H9 (cell line): ENCODE measurements around the gene MRPS31. TPM values are rescaled to one million over a fixed set of nuclear protein-coding genes. Genes with fewer than 3 reads are reported as not detected.

Experiments
- DNase-seq: peaks from one replicate; pipeline ENCODE4 v3.0.0-alpha.2; 2017
- H2AFZ ChIP-seq: one replicate; pipeline ENCODE4 v1.6.1; 2013; ENCODE audit warnings: mild to moderate bottlenecking, low read length, control low read depth, moderate library complexity
- H2AK5ac ChIP-seq: 2 replicates; pipeline ENCODE4 v1.6.1; 2013; ENCODE audit warnings: low read length, control low read depth, mixed read lengths; ENCODE audit not compliant: insufficient read length
- H2BK120ac ChIP-seq: one replicate; pipeline ENCODE4 v1.6.1; 2013; ENCODE audit warnings: low read depth, mild to moderate bottlenecking, low read length, control low read depth, inconsistent platforms; ENCODE audit not compliant: poor library complexity, severe bottlenecking
- H2BK12ac ChIP-seq: 2 replicates; pipeline ENCODE4 v1.6.1; 2013; ENCODE audit warnings: low read length, control low read depth, mixed read lengths, low read depth; ENCODE audit not compliant: insufficient read length
- H2BK15ac ChIP-seq: 2 replicates; pipeline ENCODE4 v1.6.1; 2013; ENCODE audit warnings: low read depth, low read length, control low read depth
- H2BK20ac ChIP-seq: one replicate; pipeline ENCODE4 v1.6.1; 2013; ENCODE audit warnings: low read depth, mild to moderate bottlenecking, low read length, control low read depth, inconsistent platforms; ENCODE audit not compliant: poor library complexity, severe bottlenecking
- H2BK5ac ChIP-seq: 2 replicates; pipeline ENCODE4 v1.6.1; 2013; ENCODE audit warnings: low read length, control low read depth, mixed read lengths; ENCODE audit not compliant: insufficient read length
- H3K14ac ChIP-seq: 2 replicates; pipeline ENCODE4 v1.6.1; 2013; ENCODE audit warnings: low read length, control low read depth; ENCODE audit not compliant: insufficient read depth
- H3K18ac ChIP-seq: 2 replicates; pipeline ENCODE4 v1.6.1; 2013; ENCODE audit warnings: low read depth, mild to moderate bottlenecking, mixed read lengths, low read length, control low read depth; ENCODE audit not compliant: insufficient read length
- H3K23ac ChIP-seq: 2 replicates; pipeline ENCODE4 v1.6.1; 2013; ENCODE audit warnings: low read length, control low read depth, mixed read lengths, low read depth; ENCODE audit not compliant: insufficient read length
- H3K23me2 ChIP-seq: 2 replicates; pipeline ENCODE4 v1.6.1; 2013; ENCODE audit warnings: low read depth, mild to moderate bottlenecking, mixed read lengths, low read length, control low read depth; ENCODE audit not compliant: insufficient read length, poor library complexity, severe bottlenecking
- H3K27ac ChIP-seq: 2 replicates; pipeline ENCODE4 v1.5.1; 2013; ENCODE audit warnings: low read length, control low read depth, mixed read lengths, low read depth; ENCODE audit not compliant: insufficient read length
- H3K27me3 ChIP-seq: 2 replicates; pipeline ENCODE4 v1.6.1; 2013; ENCODE audit warnings: low read length, control low read depth, inconsistent platforms; ENCODE audit not compliant: insufficient read depth
- H3K4ac ChIP-seq: 2 replicates; pipeline ENCODE4 v1.6.1; 2013; ENCODE audit warnings: low read depth, mild to moderate bottlenecking, control low read depth, inconsistent platforms, low read length, moderate library complexity
- H3K4me1 ChIP-seq: 2 replicates; pipeline ENCODE4 v1.6.1; 2013; ENCODE audit warnings: low read length, control low read depth, inconsistent platforms; ENCODE audit not compliant: insufficient read depth
- H3K4me2 ChIP-seq: 2 replicates; pipeline ENCODE4 v1.6.1; 2013; ENCODE audit warnings: low read length, control low read depth, mixed read lengths; ENCODE audit not compliant: insufficient read length, insufficient read depth
- H3K56ac ChIP-seq: 2 replicates; pipeline ENCODE4 v1.6.1; 2013; ENCODE audit warnings: low read depth, mild to moderate bottlenecking, mixed read lengths, low read length, control low read depth; ENCODE audit not compliant: insufficient read length
- H3K79me1 ChIP-seq: 2 replicates; pipeline ENCODE4 v1.6.1; 2013; ENCODE audit warnings: low read depth, mild to moderate bottlenecking, moderate library complexity, low read length, control low read depth, inconsistent platforms; ENCODE audit not compliant: insufficient read depth, poor library complexity, severe bottlenecking
- H3K79me2 ChIP-seq: 2 replicates; pipeline ENCODE4 v1.6.1; 2013; ENCODE audit warnings: low read length, control low read depth, inconsistent platforms; ENCODE audit not compliant: insufficient read depth
- H3K9ac ChIP-seq: 2 replicates; pipeline ENCODE4 v1.6.1; 2013; ENCODE audit warnings: low read length, control low read depth, mixed read lengths; ENCODE audit not compliant: insufficient read length; ENCODE audit errors: extremely low read depth
- H3K9me3 ChIP-seq: one replicate; pipeline ENCODE4 v1.6.1; 2013; ENCODE audit warnings: low read depth, low read length, inconsistent platforms; ENCODE audit not compliant: control insufficient read depth
- H3T11ph ChIP-seq: one replicate; pipeline ENCODE4 v1.6.1; 2013; ENCODE audit warnings: mild to moderate bottlenecking, low read length, control low read depth, inconsistent platforms
- H4K20me1 ChIP-seq: one replicate; pipeline ENCODE4 v1.6.1; 2013; ENCODE audit not compliant: control insufficient read depth, insufficient read length, insufficient read depth
- H4K5ac ChIP-seq: 2 replicates; pipeline ENCODE4 v1.6.1; 2013; ENCODE audit warnings: low read depth, mild to moderate bottlenecking, mixed read lengths, low read length, control low read depth; ENCODE audit not compliant: insufficient read length
- H4K8ac ChIP-seq: replicated peaks from 2 replicates; pipeline ENCODE4 v1.6.1; 2013; ENCODE audit warnings: low read length, control low read depth, mixed read lengths, low read depth; ENCODE audit not compliant: insufficient read length
- H4K91ac ChIP-seq: 2 replicates; pipeline ENCODE4 v1.6.1; 2013; ENCODE audit warnings: low read depth, mild to moderate bottlenecking, moderate library complexity, mixed read lengths, low read length, control low read depth; ENCODE audit not compliant: insufficient read length
- H3K27ac Mint-ChIP-seq, 3 experiments: 2 replicates in 2 of 3; 3 replicates in 1 of 3; pipeline ENCODE4 v1.8.0; 2020 to 2021; ENCODE audit warnings: mixed read lengths in 3 of 3, mild to moderate bottlenecking in 1 of 3, moderate library complexity in 1 of 3
- H3K27me3 Mint-ChIP-seq: 2 replicates; pipeline ENCODE4 v1.8.0; 2021; ENCODE audit warnings: low read depth, mild to moderate bottlenecking, moderate library complexity, mixed read lengths
- H3K36me3 Mint-ChIP-seq, 3 experiments: 2 replicates in 2 of 3; 3 replicates in 1 of 3; pipeline ENCODE4 v1.8.0; 2020 to 2021; ENCODE audit warnings: low read depth in 3 of 3, mixed read lengths in 3 of 3; ENCODE audit not compliant: insufficient read depth in 1 of 3
- H3K4me1 Mint-ChIP-seq, 2 experiments: 2 replicates each; pipeline ENCODE4 v1.8.0; 2020; ENCODE audit warnings: mixed read lengths in 2 of 2
- H3K4me3 Mint-ChIP-seq, 2 experiments: 2 replicates in 1 of 2; 3 replicates in 1 of 2; pipeline ENCODE4 v1.8.0; 2020 to 2021; ENCODE audit warnings: mild to moderate bottlenecking in 2 of 2, mixed read lengths in 2 of 2, moderate library complexity in 1 of 2
- H3K9me3 Mint-ChIP-seq, 2 experiments: 2 replicates in 1 of 2; 3 replicates in 1 of 2; pipeline ENCODE4 v1.8.0; 2020; ENCODE audit warnings: mild to moderate bottlenecking in 2 of 2, mixed read lengths in 2 of 2, moderate library complexity in 1 of 2
- CTCF ChIP-seq: fragments of 200-600 bp; sonication (generic); conservative IDR thresholded peaks from 3 replicates; pipeline ENCODE4 v1.8.0; 2021; ENCODE audit warnings: antibody characterized with exemption, mild to moderate bottlenecking
- WGBS: extraction: QIAGEN DNeasy Blood & Tissue Kit; methylation state at CpG from one replicate; pipeline ENCODE4 v1.1.7; 2013; ENCODE audit warnings: missing lambda C conversion rate, low lambda C conversion rate, mixed read lengths; ENCODE audit not compliant: insufficient read length; ENCODE audit errors: extremely low coverage; 5-methylcytosine and 5-hydroxymethylcytosine counted together
- total RNA-seq: library from RNA; stranded (reverse); gene quantifications from 2 replicates; pipeline ENCODE4 v1.2.1, GENCODE V29; 2021

Gene MRPS31
- total RNA-seq, 1 experiment from 2014 or later: 27.3 TPM

- no peak overlapping the region for H3K4me2 ChIP-seq
- H3K14ac ChIP-seq: no peak overlapping the region
- H4K20me1 ChIP-seq: no peaks in the 10 kb centered on the region
- H2BK120ac ChIP-seq: no peak overlapping the region
- no peak overlapping the region for H3K18ac ChIP-seq
- H3K27ac Mint-ChIP-seq: no peak overlapping the region
- H3K4me1 ChIP-seq: no peaks in the 10 kb centered on the region
- no peak for DNase-seq
- H3K9ac ChIP-seq: no peak overlapping the region
- TF ChIP-seq CTCF: no peak
- H2AFZ ChIP-seq: no peak overlapping the region
- WGBS: no CpG with 5 or more reads among the region's 4 CpGs
- peaks cover 22 to 77% (median 45%) of the 10 kb centered on the region in 3 experiments for H3K36me3 Mint-ChIP-seq
- H2BK20ac ChIP-seq: no peak overlapping the region
- H4K91ac ChIP-seq: no peak overlapping the region
- H3K27me3 ChIP-seq: no peaks in the 10 kb centered on the region
- no peak overlapping the region for H3K23ac ChIP-seq
- H2BK5ac ChIP-seq: no peak overlapping the region
- no peak overlapping the region for H4K5ac ChIP-seq
- no peak overlapping the region for H2BK12ac ChIP-seq
- no peak overlapping the region for H2AK5ac ChIP-seq
- H4K8ac ChIP-seq: no peak overlapping the region
- no peak overlapping the region for H3K4me3 Mint-ChIP-seq
- H3K79me1 ChIP-seq: no peaks in the 10 kb centered on the region
- no peak overlapping the region for H3K27ac ChIP-seq
- no peak overlapping the region for H2BK15ac ChIP-seq
- H3K56ac ChIP-seq: no peak overlapping the region
- no peaks in the 10 kb centered on the region for H3K79me2 ChIP-seq
- no peaks in the 10 kb centered on the region for H3K4me1 Mint-ChIP-seq
- no peak overlapping the region for H3K4ac ChIP-seq
- no peaks in the 10 kb centered on the region for H3K9me3 ChIP-seq
- H3T11ph ChIP-seq: no peak overlapping the region
- peaks cover 12 to 26% of the 10 kb centered on the region in 2 experiments for H3K9me3 Mint-ChIP-seq
- H3K27me3 Mint-ChIP-seq: no peaks in the 10 kb centered on the region; the same call in 1 of the 2 replicates
- no peaks in the 10 kb centered on the region for H3K23me2 ChIP-seq
Measured at GRCh38 chr13:40812102-40812501, 41.1 kb upstream of the MRPS31 start.
